ENCODE data around the gene MTHFS.

DNA sequence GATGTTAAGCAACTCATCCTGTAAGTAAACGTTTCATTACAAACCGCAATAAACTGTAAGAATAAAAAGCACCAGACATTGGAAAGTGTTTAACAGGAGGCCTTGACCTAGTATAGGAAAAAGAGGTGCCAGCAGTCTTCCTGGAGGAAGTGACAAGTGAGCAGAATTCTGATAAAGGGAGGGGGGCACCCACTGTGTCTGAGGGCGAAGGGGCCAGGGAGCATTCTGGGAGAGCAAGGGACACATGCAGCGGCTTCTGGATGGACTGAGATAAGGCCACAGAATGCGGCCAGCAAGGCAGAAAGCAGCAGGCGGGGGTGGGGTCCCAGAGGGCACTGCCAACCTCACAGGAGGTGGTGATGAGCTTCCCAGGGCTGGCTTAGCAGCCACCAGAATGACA is 80.2 kb downstream of the MTHFS start:
- no peak for TF ChIP-seq POLR2A (IDR thresholded peaks at IDR 0.05)
- TF ChIP-seq, protein P1, sequence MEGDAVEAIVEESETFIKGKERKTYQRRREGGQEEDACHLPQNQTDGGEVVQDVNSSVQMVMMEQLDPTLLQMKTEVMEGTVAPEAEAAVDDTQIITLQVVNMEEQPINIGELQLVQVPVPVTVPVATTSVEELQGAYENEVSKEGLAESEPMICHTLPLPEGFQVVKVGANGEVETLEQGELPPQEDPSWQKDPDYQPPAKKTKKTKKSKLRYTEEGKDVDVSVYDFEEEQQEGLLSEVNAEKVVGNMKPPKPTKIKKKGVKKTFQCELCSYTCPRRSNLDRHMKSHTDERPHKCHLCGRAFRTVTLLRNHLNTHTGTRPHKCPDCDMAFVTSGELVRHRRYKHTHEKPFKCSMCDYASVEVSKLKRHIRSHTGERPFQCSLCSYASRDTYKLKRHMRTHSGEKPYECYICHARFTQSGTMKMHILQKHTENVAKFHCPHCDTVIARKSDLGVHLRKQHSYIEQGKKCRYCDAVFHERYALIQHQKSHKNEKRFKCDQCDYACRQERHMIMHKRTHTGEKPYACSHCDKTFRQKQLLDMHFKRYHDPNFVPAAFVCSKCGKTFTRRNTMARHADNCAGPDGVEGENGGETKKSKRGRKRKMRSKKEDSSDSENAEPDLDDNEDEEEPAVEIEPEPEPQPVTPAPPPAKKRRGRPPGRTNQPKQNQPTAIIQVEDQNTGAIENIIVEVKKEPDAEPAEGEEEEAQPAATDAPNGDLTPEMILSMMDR (IDR thresholded peaks at IDR 0.05), result no peak

Data from lower leg skin (tissue), 3 donors.